Epithelial cell of esophagus (primary cell): ENCODE measurements around the gene HAGH.

Experiments
- DNase-seq: peaks from one replicate; pipeline ENCODE4 v3.0.0; 2010; ENCODE audit warnings: low read depth
- H3K4me3 ChIP-seq: 2 replicates; pipeline ENCODE4 v1.5.1; 2011; ENCODE audit warnings: mild to moderate bottlenecking, low read length, control low read depth
- TF ChIP-seq, protein P1 (sequence below): IDR thresholded peaks from 2 replicates; pipeline ENCODE4 v1.5.1; 2011; ENCODE audit warnings: low read depth, mild to moderate bottlenecking, low read length, control low read depth, inconsistent platforms; ENCODE audit not compliant: insufficient read depth; ENCODE audit errors: missing control alignments

The HAGH gene

GRCh38 chr16:1766231-1766630 is 60.4 kb downstream of the HAGH start:
- H3K4me3 ChIP-seq: no peak overlapping the region
- DNase-seq: no peak
- TF ChIP-seq, protein P1, sequence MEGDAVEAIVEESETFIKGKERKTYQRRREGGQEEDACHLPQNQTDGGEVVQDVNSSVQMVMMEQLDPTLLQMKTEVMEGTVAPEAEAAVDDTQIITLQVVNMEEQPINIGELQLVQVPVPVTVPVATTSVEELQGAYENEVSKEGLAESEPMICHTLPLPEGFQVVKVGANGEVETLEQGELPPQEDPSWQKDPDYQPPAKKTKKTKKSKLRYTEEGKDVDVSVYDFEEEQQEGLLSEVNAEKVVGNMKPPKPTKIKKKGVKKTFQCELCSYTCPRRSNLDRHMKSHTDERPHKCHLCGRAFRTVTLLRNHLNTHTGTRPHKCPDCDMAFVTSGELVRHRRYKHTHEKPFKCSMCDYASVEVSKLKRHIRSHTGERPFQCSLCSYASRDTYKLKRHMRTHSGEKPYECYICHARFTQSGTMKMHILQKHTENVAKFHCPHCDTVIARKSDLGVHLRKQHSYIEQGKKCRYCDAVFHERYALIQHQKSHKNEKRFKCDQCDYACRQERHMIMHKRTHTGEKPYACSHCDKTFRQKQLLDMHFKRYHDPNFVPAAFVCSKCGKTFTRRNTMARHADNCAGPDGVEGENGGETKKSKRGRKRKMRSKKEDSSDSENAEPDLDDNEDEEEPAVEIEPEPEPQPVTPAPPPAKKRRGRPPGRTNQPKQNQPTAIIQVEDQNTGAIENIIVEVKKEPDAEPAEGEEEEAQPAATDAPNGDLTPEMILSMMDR: no peak

DNA sequence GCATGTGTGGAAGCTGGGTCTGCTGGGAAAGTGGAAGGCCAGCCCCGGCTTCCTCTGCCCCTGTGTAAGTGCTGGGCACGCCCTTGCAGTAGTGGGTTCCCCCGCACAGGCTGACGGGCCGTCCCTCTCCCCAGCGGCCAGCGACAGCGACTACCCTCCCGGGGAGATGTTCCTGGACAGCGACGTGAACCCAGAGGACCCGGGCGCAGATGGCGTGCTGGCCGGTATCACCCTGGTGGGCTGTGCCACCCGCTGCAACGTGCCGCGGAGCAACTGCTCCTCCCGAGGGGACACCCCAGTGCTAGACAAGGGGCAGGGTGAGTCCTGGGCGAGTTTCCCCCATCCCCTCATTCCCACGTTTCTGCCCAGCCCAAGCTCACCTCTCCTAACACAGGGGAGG is 60.8 kb downstream of the HAGH start:
- DNase-seq: no peak
- H3K4me3 ChIP-seq: no peak overlapping the region
- TF ChIP-seq, protein P1: no peak

GRCh38 chr16:1764971-1765370 is 61.7 kb downstream of the HAGH start:
- H3K4me3 ChIP-seq: no peak overlapping the region
- TF ChIP-seq, protein P1: no peak
- no peak for DNase-seq

- TF ChIP-seq, protein P1: no peak
- DNase-seq: peak; percentile 41
- H3K4me3 ChIP-seq: no peak overlapping the region
Observed at GRCh38 chr16:1763521-1764511, 62.8 kb downstream of the HAGH start.

- TF ChIP-seq, protein P1: no peak
- DNase-seq: no peak
- no peak overlapping the region for H3K4me3 ChIP-seq
Observed at GRCh38 chr16:1762879-1763520, 63.6 kb downstream of the HAGH start.

DNA sequence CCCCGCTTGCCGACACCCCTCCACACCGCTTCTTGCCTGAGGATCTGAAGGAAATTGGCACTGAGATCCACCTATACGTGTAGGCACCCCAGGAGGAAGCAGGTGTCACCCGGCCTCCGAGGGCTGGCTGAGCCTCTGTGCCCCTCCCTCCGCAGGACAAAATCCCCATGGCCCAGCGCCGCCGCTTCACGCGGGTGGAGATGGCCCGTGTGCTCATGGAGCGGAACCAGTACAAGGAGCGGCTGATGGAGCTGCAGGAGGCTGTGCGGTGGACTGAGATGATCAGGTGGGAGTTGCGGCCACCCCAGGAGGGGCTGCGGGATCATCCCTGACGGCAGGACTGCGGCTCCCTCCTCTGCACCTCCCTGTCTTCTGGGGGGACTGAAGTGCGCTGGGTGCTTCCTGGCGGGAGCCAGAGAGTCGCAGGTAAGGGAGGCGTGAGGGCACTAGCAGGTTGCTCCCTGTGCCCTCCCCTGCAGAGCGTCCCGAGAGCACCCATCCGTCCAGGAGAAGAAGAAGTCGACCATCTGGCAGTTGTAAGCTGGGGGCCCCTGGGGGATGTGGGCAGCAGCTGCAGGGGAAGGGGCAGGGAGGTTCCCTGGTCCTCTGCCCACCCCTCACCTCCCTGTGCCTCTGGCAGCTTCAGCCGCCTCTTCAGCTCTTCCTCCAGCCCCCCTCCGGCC is 64.3 kb downstream of the HAGH start:
- DNase-seq: no peak
- no peak overlapping the region for H3K4me3 ChIP-seq
- TF ChIP-seq, protein P1: no peak
